K562 (cell line): ENCODE measurements around the gene MYO5C. TPM values are rescaled to one million over a fixed set of nuclear protein-coding genes. Genes with fewer than 3 reads are reported as not detected.

Source experiments
- ATAC-seq: fragments of 200-7000 bp; cut with Tn5 transposase; 3 replicates; pipeline ENCODE4 v1.9.1; 2020; ENCODE audit warnings: moderate library complexity
- BruUV-seq: library from RNA; stranded (reverse); fragments of 400-500 nt; replicated peaks from 2 replicates; lab custom pipeline; 2021; lab: Mats Ljungman, UMichigan
- CTCF ChIA-PET: fragments of 300-600 bp; formaldehyde crosslinking; extraction: SDS; loops from one replicate; lab custom pipeline; 2021; ENCODE audit warnings: low intra/inter-chr PET ratio; lab: Yijun Ruan, JAX
- POLR2A ChIA-PET: fragments of 300-600, 350-650 bp; sonication (Branson Sonifier 250); formaldehyde crosslinking; extraction: SDS; loops from one replicate; lab custom pipeline; 2021; ENCODE audit warnings: antibody characterized with exemption, inconsistent platforms; lab: Yijun Ruan, JAX
- DNase-seq, 4 experiments: peaks; one replicate each; pipeline versions ENCODE4 v3.0.0 to v3.0.0-alpha.2; 2011 to 2018; ENCODE audit warnings: low spot score in 3 of 4, mixed read lengths in 3 of 4; ENCODE audit errors: extremely low read depth in 1 of 4
- FAIRE-seq: peaks from 2 replicates; lab custom pipeline; 2011; peaks lifted over from hg19 to GRCh38; lab: Jason Lieb, UNC
- H2AFZ ChIP-seq: 2 replicates; pipeline ENCODE4 v1.6.0; 2011; ENCODE audit warnings: low read depth, low read length, control low read depth, inconsistent platforms
- H3K27ac ChIP-seq: fragments of 200-600 bp; 3 replicates; pipeline ENCODE4 v1.8.0; 2011; ENCODE audit warnings: low read depth, mild to moderate bottlenecking, control low read depth, inconsistent platforms, low read length, moderate library complexity, mixed read lengths; ENCODE audit errors: extremely low read depth
- H3K27me3 ChIP-seq, 2 experiments: fragments of 300-600 bp in 1 of 2; 2 replicates in 1 of 2; 3 replicates in 1 of 2; pipeline versions ENCODE4 v1.6.0 to v1.8.0; 2011; ENCODE audit warnings: inconsistent platforms in 2 of 2, low read length in 2 of 2, mild to moderate bottlenecking in 1 of 2, mixed read lengths in 1 of 2, moderate library complexity in 1 of 2; ENCODE audit not compliant: control insufficient read depth in 2 of 2, insufficient read depth in 2 of 2
- H3K36me3 ChIP-seq: fragments of 300-600 bp; 3 replicates; pipeline ENCODE4 v1.8.0; 2011; ENCODE audit warnings: mild to moderate bottlenecking, low read length, inconsistent platforms; ENCODE audit not compliant: control insufficient read depth, insufficient read depth
- H3K4me1 ChIP-seq, 2 experiments: fragments of 200-600 bp in 1 of 2; replicated peaks in 1 of 2; 2 replicates in 1 of 2; 3 replicates in 1 of 2; pipeline versions ENCODE4 v1.5.1 to v1.8.0; 2011; ENCODE audit warnings: inconsistent platforms in 2 of 2, low read length in 2 of 2, mild to moderate bottlenecking in 1 of 2, mixed read lengths in 1 of 2, moderate library complexity in 1 of 2; ENCODE audit not compliant: control insufficient read depth in 2 of 2, insufficient read depth in 2 of 2
- H3K4me2 ChIP-seq: 2 replicates; pipeline ENCODE4 v1.6.1; 2011; ENCODE audit warnings: low read length, control low read depth, inconsistent platforms, mixed read lengths; ENCODE audit not compliant: insufficient read depth
- H3K4me3 ChIP-seq: fragments of 200-600 bp; sonication (generic), shearing (Covaris generic); 2 replicates; pipeline ENCODE4 v1.5.1; 2016; ENCODE audit warnings: control low read depth, inconsistent platforms
- H3K79me2 ChIP-seq: fragments of 200-600 bp; 3 replicates; pipeline ENCODE4 v1.8.0; 2011; ENCODE audit warnings: low read length, inconsistent platforms; ENCODE audit not compliant: control insufficient read depth, insufficient read depth
- H3K9ac ChIP-seq, 2 experiments: 2 replicates each; pipeline versions ENCODE4 v1.6.0 to v1.6.1; 2011; ENCODE audit warnings: low read depth in 2 of 2, low read length in 2 of 2, control low read depth in 1 of 2, inconsistent platforms in 1 of 2, mild to moderate bottlenecking in 1 of 2, mixed read lengths in 1 of 2; ENCODE audit not compliant: insufficient read depth in 1 of 2
- H3K9me1 ChIP-seq: one replicate; pipeline ENCODE4 v1.6.0; 2011; ENCODE audit warnings: inconsistent platforms, mild to moderate bottlenecking, low read length, moderate library complexity; ENCODE audit not compliant: control insufficient read depth, insufficient read depth
- H3K9me3 ChIP-seq: replicated peaks from 2 replicates; pipeline ENCODE4 v1.5.1; 2011; ENCODE audit warnings: low read depth, low read length, inconsistent platforms; ENCODE audit not compliant: control insufficient read depth, insufficient read depth
- H4K20me1 ChIP-seq: replicated peaks from 2 replicates; pipeline ENCODE4 v1.6.1; 2011; ENCODE audit warnings: low read length, inconsistent platforms, mixed read lengths; ENCODE audit not compliant: control insufficient read depth, insufficient read depth
- EP400 ChIP-seq: fragments of 450-650 bp; IDR thresholded peaks from 2 replicates; pipeline ENCODE4 v1.6.1; 2017; ENCODE audit warnings: antibody characterized with exemption, mild to moderate bottlenecking, moderate library complexity
- ESRRA ChIP-seq: fragments of 450-650 bp; IDR thresholded peaks from 2 replicates; pipeline ENCODE4 v1.6.1; 2014; ENCODE audit warnings: low read depth, mild to moderate bottlenecking, moderate library complexity, borderline replicate concordance
- FOXK1 ChIP-seq: sonication (generic); formaldehyde crosslinking; IDR thresholded peaks from 2 replicates; pipeline ENCODE4 v1.8.0; 2022; ENCODE audit warnings: missing genetic modification reagents, mild to moderate bottlenecking, borderline replicate concordance
- GATA2 ChIP-seq: sonication (generic); formaldehyde crosslinking; IDR thresholded peaks from 2 replicates; pipeline ENCODE4 v1.4.0; 2020; ENCODE audit warnings: mild to moderate bottlenecking, missing genetic modification reagents
- HINFP ChIP-seq: fragments of 450-650 bp; conservative IDR thresholded peaks from 2 replicates; pipeline ENCODE4 v1.6.1; 2016; ENCODE audit warnings: missing genetic modification characterization, low read depth, mild to moderate bottlenecking, control low read depth, missing compliant biosample characterization
- LEF1 ChIP-seq: fragments of 450-650 bp; IDR thresholded peaks from 2 replicates; pipeline ENCODE4 v1.6.1; 2016; ENCODE audit warnings: mild to moderate bottlenecking
- MYC ChIP-seq, 2 experiments: fragments of 250-450 bp in 1 of 2; sonication (Bioruptor Pico) in 1 of 2; IDR thresholded peaks; 2 replicates each; pipeline versions ENCODE4 v1.5.1 to v1.6.1; 2012 to 2021; ENCODE audit warnings: low read depth in 2 of 2, borderline replicate concordance in 1 of 2, improper control_type of control experiment in 1 of 2, low read length in 1 of 2, mild to moderate bottlenecking in 1 of 2, moderate library complexity in 1 of 2
- NR1H2 ChIP-seq: sonication (generic); formaldehyde crosslinking; IDR thresholded peaks from 2 replicates; pipeline ENCODE4 v1.4.0; 2020; ENCODE audit warnings: mild to moderate bottlenecking, missing genetic modification reagents
- POLR2AphosphoS5 ChIP-seq: IDR thresholded peaks from 2 replicates; pipeline ENCODE4 v1.6.1; 2011; ENCODE audit warnings: mild to moderate bottlenecking, low read depth, low read length, moderate library complexity; ENCODE audit not compliant: control insufficient read depth, insufficient read depth
- SMARCB1 ChIP-seq: IDR thresholded peaks from 2 replicates; pipeline ENCODE4 v1.6.1; 2011; ENCODE audit warnings: improper control_type of control experiment, low read depth; ENCODE audit not compliant: insufficient read length
- ZBTB2 ChIP-seq: fragments of 450-650 bp; IDR thresholded peaks from 2 replicates; pipeline ENCODE4 v1.6.1; 2016; ENCODE audit warnings: antibody characterized with exemption
- ZNF75A ChIP-seq: fragments of 450-650 bp; formaldehyde crosslinking; IDR thresholded peaks from 2 replicates; pipeline ENCODE4 v1.4.0; 2020; ENCODE audit warnings: mild to moderate bottlenecking
- WGBS: fragments of 100-300 bp; shearing (Covaris generic); methylation state at CpG from one replicate; pipeline ENCODE4 v1.1.6; 2016; ENCODE audit warnings: low coverage, mixed read lengths; ENCODE audit not compliant: insufficient coverage; ENCODE audit errors: missing lambda C conversion rate; 5-methylcytosine and 5-hydroxymethylcytosine counted together
- in situ Hi-C: fragments of 300-500 bp; cut with MboI; formaldehyde crosslinking; loops from 4 replicates; pipeline ENCODE4 v1.15.0; 2018; ENCODE audit warnings: inconsistent platforms, mixed read lengths
- intact Hi-C: fragments of 100-400 bp; cut with micrococcal nuclease; formaldehyde crosslinking; loops from 2 replicates; pipeline ENCODE4 v1.14.2; 2022
- polyA plus RNA-seq, 8 experiments: library from polyadenylated mRNA; depleted of rRNA in 4 of 8; stranded (reverse) in 5 of 8; unstranded in 3 of 8; fragments of >200 nt; fragmentation: Nextera tagmentation in 2 of 8; fragmentation: Illumina TruSeq in 1 of 8; extraction: Ambion mirVana in 2 of 8; extraction: Trizol in 1 of 8; gene quantifications; 2 replicates each; pipeline versions ENCODE4 v1.2.1 to v1.2.3, GENCODE V29; 2011 to 2014; ENCODE audit warnings: inconsistent platforms in 1 of 8, missing spikeins in 1 of 8
- total RNA-seq, 7 experiments: library from RNA; depleted of rRNA in 6 of 7; stranded (reverse); fragments of >200 nt in 6 of 7; fragmentation: Illumina TruSeq in 2 of 7; extraction: Trizol in 2 of 7; gene quantifications; 2 replicates each; pipeline versions ENCODE4 v1.2.1 to v1.2.3, GENCODE V29; 2011 to 2021; ENCODE audit warnings: low replicate concordance in 1 of 7
- TF ChIP-seq, protein P1 (sequence below): sonication (generic); formaldehyde crosslinking; IDR thresholded peaks from 2 replicates; pipeline ENCODE4 v1.8.0; 2022; ENCODE audit warnings: mild to moderate bottlenecking, missing genetic modification reagents
- TF ChIP-seq, protein P2 (sequence below): IDR thresholded peaks from 3 replicates; pipeline ENCODE4 v1.6.1; 2011; ENCODE audit warnings: borderline replicate concordance, mild to moderate bottlenecking; ENCODE audit not compliant: insufficient read length, insufficient read depth

Gene MYO5C
- total and polyA plus RNA-seq, 9 of the 15 experiments (the other 6 are each of a cell fraction or from before 2014, with no cell fraction given): 0.01 to 0.24 TPM; not detected in 7

GRCh38 chr15:52326756-52327155 lies 31.2 kb upstream of the MYO5C start:
- POLR2A ChIA-PET: interaction anchor here (1.5 kb wide), 1 partner anchor 21 kb away, joined by 4 read pairs; no protein-coding TSS in a partner anchor
- intact Hi-C loops: no loop called here
- no peaks in the 10 kb centered on the region for H3K79me2 ChIP-seq
- DNase-seq: no peak
- H3K4me3 ChIP-seq: no peak overlapping the region
- no peak overlapping the region for H2AFZ ChIP-seq
- FAIRE-seq: no peak
- WGBS: 2% methylated on average over 2 of the region's 2 CpGs
- no peaks in the 10 kb centered on the region for H3K4me1 ChIP-seq
- peaks cover 0 to 5% of the 10 kb centered on the region in 2 experiments; a peak in 4 of 5 replicates for H3K27me3 ChIP-seq
- no TSS peak for BruUV-seq
- H4K20me1 ChIP-seq: no peaks in the 10 kb centered on the region
- in situ Hi-C loops: no loop called here
- H3K27ac ChIP-seq: no peak overlapping the region
- ATAC-seq: no peak
- no peak overlapping the region for H3K9ac ChIP-seq
- CTCF ChIA-PET: no interaction called here
- no peak overlapping the region for H3K4me2 ChIP-seq
- no peaks in the 10 kb centered on the region for H3K9me3 ChIP-seq
- no peaks in the 10 kb centered on the region for H3K9me1 ChIP-seq
- no peaks in the 10 kb centered on the region for H3K36me3 ChIP-seq
- TF ChIP-seq, protein P1, sequence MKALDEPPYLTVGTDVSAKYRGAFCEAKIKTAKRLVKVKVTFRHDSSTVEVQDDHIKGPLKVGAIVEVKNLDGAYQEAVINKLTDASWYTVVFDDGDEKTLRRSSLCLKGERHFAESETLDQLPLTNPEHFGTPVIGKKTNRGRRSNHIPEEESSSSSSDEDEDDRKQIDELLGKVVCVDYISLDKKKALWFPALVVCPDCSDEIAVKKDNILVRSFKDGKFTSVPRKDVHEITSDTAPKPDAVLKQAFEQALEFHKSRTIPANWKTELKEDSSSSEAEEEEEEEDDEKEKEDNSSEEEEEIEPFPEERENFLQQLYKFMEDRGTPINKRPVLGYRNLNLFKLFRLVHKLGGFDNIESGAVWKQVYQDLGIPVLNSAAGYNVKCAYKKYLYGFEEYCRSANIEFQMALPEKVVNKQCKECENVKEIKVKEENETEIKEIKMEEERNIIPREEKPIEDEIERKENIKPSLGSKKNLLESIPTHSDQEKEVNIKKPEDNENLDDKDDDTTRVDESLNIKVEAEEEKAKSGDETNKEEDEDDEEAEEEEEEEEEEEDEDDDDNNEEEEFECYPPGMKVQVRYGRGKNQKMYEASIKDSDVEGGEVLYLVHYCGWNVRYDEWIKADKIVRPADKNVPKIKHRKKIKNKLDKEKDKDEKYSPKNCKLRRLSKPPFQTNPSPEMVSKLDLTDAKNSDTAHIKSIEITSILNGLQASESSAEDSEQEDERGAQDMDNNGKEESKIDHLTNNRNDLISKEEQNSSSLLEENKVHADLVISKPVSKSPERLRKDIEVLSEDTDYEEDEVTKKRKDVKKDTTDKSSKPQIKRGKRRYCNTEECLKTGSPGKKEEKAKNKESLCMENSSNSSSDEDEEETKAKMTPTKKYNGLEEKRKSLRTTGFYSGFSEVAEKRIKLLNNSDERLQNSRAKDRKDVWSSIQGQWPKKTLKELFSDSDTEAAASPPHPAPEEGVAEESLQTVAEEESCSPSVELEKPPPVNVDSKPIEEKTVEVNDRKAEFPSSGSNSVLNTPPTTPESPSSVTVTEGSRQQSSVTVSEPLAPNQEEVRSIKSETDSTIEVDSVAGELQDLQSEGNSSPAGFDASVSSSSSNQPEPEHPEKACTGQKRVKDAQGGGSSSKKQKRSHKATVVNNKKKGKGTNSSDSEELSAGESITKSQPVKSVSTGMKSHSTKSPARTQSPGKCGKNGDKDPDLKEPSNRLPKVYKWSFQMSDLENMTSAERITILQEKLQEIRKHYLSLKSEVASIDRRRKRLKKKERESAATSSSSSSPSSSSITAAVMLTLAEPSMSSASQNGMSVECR (CRISPR knock-in tag): no peak
- TF ChIP-seq NR1H2 (CRISPR knock-in tag) (no peak), LEF1 (no peak), FOXK1 (no peak), SMARCB1 (no peak), ZNF75A (no peak), EP400 (no peak), HINFP (tag) (no peak), GATA2 (CRISPR knock-in tag) (no peak), ZBTB2 (no peak), MYC (IDR thresholded peaks at IDR 0.05; ENCODE audit: low read depth, low read length) (no peak), MYC (CRISPR knock-in tag; IDR thresholded peaks at IDR 0.05; ENCODE audit: borderline replicate concordance, low read depth) (no peak), ESRRA (no peak), POLR2AphosphoS5 (no peak)
- TF ChIP-seq, protein P2, sequence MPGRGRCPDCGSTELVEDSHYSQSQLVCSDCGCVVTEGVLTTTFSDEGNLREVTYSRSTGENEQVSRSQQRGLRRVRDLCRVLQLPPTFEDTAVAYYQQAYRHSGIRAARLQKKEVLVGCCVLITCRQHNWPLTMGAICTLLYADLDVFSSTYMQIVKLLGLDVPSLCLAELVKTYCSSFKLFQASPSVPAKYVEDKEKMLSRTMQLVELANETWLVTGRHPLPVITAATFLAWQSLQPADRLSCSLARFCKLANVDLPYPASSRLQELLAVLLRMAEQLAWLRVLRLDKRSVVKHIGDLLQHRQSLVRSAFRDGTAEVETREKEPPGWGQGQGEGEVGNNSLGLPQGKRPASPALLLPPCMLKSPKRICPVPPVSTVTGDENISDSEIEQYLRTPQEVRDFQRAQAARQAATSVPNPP: no peak
